T-helper 1 cell treated with Interleukin-12 subunit alpha and Interleukin-12 subunit beta and Interleukin-4 antibody, amounts not matched to agents 30 μg/mL and 1 μg/mL, for 36 hours (primary cell): Measurements from ENCODE around the gene PRSS23.

Experiments
- H3K27ac Mint-ChIP-seq: one replicate; pipeline ENCODE4 v1.8.0; 2021; ENCODE audit warnings: mild to moderate bottlenecking, mixed read lengths
- H3K27me3 Mint-ChIP-seq: one replicate; pipeline ENCODE4 v1.8.0; 2021; ENCODE audit warnings: low read depth, mixed read lengths
- H3K36me3 Mint-ChIP-seq: one replicate; pipeline ENCODE4 v1.8.0; 2021; ENCODE audit warnings: low read depth, mixed read lengths
- H3K4me1 Mint-ChIP-seq: one replicate; pipeline ENCODE4 v1.8.0; 2021; ENCODE audit warnings: low read depth, mixed read lengths
- H3K4me3 Mint-ChIP-seq: one replicate; pipeline ENCODE4 v1.8.0; 2021; ENCODE audit warnings: mild to moderate bottlenecking, moderate library complexity, mixed read lengths
- H3K9me3 Mint-ChIP-seq: one replicate; pipeline ENCODE4 v1.8.0; 2021; ENCODE audit warnings: mixed read lengths

Gene PRSS23

DNA sequence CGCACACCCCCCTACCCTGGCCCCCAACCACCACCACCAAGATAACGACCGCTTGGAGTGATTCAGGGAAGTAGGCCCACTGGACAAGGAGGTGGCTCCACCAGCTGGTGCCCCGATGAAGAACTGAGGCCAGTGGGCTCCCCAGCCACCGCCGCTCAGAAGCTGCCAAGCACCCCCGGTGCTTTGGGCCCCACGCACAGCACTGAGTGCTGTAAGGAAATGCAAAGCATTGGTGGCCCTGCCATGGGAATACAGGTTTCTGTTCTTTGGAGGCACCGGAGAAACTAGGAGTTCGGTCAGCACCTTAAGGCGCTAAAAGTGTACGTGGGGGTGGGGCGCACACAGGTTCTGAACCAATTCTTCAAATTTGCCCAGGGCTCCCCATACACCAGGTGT is 664 bp upstream of the PRSS23 start:
- Mint-ChIP-seq H3K27me3 (peaks cover 68% of the 10 kb centered on the region), H3K27ac (no peak overlapping the region), H3K4me3 (peak overlapping the region; percentile 71), H3K9me3 (no peaks in the 10 kb centered on the region), H3K36me3 (no peaks in the 10 kb centered on the region), H3K4me1 (peaks cover 28% of the 10 kb centered on the region)

DNA sequence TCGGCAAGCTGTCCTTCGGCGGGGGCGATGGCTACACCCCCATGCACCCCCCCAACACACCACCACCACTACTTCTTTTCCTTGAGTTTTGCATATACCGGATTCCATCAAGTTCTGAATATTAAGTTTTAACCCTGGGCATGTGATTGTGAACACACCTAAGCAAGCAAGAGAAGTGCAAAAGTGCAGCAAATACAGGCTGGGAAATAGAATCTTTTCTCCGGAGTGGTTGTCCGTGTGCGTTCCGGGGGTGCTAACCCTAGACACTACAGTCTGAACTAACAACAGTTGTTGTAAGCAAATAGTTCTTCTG is 574 bp downstream of the PRSS23 start:
- H3K4me1 Mint-ChIP-seq = peaks cover 36% of the 10 kb centered on the region
- H3K4me3 Mint-ChIP-seq = peak overlapping the region; percentile 78
- H3K9me3 Mint-ChIP-seq = no peaks in the 10 kb centered on the region
- H3K27me3 Mint-ChIP-seq = peaks cover 57% of the 10 kb centered on the region
- no peaks in the 10 kb centered on the region for H3K36me3 Mint-ChIP-seq
- no peak overlapping the region for H3K27ac Mint-ChIP-seq

DNA sequence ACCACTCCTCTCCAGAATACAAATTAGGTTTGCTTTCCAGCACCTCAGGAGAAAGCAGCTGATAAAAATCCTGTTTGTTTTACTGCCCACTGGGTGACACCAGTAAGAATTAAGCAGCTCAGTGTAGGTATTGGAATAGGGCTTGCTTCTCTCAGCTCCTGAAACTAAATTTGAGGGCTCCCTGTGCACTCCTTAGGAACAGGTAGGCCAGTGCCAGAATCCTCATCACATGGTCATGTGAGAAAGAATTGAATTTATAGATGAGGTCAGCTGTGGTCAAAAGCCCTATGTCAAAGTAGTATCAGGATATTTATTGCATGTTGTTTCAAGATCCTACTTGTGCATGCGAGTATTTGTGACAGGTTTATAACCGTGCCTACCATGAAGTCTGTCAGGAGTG is 1.0 kb downstream of the PRSS23 start:
- Mint-ChIP-seq H3K4me1 (peaks cover 41% of the 10 kb centered on the region), H3K4me3 (no peak overlapping the region), H3K27me3 (peaks cover 56% of the 10 kb centered on the region)

DNA sequence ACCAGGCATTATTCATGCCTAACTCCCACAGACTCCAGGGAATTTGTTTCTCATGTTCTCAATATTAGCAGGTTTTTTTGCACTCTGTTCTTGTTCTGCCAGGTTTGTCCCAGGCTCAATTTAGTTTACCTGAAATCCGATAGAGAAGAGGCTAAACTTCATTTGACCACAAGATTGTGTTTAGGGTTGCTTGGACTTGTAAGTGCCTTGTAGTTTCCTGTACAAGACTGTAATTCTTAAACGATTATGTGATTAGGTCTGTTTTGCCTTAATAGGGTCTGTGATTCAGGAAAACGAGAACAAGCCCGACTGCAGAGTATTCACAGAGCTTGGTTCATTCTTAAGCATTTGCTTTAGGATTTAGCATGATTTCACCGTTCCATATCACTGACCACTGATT is 1.8 kb downstream of the PRSS23 start:
- H3K27ac Mint-ChIP-seq = no peak overlapping the region

More for the DNA sequence above, 1.0 kb downstream of the PRSS23 start:
- Mint-ChIP-seq H3K9me3 (no peaks in the 10 kb centered on the region), H3K27ac (no peak overlapping the region), H3K36me3 (no peaks in the 10 kb centered on the region)

DNA sequence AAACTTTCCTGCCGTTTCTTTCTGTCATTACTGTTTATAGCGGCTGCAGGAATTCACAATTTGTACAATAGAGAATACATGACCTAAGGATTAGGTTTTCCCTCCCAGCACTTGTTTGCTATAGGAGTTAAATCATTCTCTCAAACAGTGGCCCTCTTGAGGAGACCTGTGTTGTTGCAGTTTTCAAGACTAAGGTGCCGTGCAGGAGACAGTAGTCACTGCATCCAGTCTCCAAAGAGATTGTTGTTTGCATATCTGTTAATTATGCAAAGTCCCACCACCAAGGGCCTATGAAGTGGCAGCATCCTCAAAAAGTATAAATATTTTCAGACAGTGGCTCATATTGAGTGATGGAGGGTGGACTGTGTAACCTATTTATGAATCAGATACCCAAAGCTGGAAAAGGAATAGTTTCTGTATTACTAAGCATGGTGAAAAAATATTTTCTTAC is 2.3 kb downstream of the PRSS23 start:
- no peak overlapping the region for H3K4me3 Mint-ChIP-seq
- H3K9me3 Mint-ChIP-seq = no peaks in the 10 kb centered on the region
- H3K27me3 Mint-ChIP-seq = peaks cover 51% of the 10 kb centered on the region
- peaks cover 53% of the 10 kb centered on the region for H3K4me1 Mint-ChIP-seq
- no peak overlapping the region for H3K27ac Mint-ChIP-seq
- H3K36me3 Mint-ChIP-seq = peaks cover 5% of the 10 kb centered on the region

More for the DNA sequence above, 1.8 kb downstream of the PRSS23 start:
- Mint-ChIP-seq H3K36me3 (peaks cover 2% of the 10 kb centered on the region), H3K4me3 (peak overlapping the region; percentile 14), H3K4me1 (peaks cover 49% of the 10 kb centered on the region), H3K27me3 (peaks cover 49% of the 10 kb centered on the region), H3K9me3 (no peaks in the 10 kb centered on the region)

DNA sequence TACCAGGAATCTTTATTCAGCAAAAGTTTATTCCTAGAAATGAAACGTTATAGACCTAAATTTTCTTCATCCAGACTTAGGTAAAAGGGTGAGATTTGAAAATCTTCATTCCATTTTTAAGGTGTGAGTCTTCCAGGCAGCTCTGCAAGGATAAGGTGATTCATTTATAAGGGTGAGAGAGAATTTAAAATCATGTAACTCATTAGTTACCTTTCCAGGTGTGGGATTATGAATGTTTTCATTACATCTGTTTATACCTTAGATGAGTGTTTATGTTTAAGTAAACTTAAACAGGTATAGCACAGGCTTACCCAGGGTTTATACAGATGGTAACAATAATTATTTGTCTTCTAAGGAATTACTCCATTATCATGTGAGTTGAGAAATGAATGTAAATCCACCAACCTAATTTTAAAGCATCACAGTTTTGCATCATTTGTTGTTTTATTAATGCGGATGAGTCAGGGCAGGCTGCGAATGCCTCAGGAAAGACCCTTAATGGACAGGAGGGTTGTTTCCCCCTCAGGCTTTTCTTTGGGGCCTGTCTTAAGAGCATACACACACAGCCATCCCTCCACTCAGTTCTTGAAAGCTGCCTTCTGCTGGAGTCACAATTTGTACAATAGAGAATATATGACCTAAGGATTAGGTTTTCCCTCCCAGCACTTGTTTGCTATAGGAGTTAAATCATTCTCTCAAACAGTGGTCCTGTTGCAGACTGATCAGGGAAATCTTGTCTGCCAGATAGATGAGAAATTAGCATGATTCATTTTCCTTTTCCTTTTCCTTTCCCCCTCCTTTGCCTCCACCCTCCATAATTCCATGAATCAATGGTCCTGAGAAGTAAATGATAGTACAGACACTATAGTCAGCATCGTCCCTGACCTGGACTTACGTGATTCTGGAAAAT is 3.0 kb downstream of the PRSS23 start:
- peaks cover 9% of the 10 kb centered on the region for H3K36me3 Mint-ChIP-seq
- H3K27me3 Mint-ChIP-seq = peaks cover 45% of the 10 kb centered on the region
- peak overlapping the region; percentile 39 for H3K27ac Mint-ChIP-seq
- no peaks in the 10 kb centered on the region for H3K9me3 Mint-ChIP-seq
- no peak overlapping the region for H3K4me3 Mint-ChIP-seq
- H3K4me1 Mint-ChIP-seq = peaks cover 53% of the 10 kb centered on the region

DNA sequence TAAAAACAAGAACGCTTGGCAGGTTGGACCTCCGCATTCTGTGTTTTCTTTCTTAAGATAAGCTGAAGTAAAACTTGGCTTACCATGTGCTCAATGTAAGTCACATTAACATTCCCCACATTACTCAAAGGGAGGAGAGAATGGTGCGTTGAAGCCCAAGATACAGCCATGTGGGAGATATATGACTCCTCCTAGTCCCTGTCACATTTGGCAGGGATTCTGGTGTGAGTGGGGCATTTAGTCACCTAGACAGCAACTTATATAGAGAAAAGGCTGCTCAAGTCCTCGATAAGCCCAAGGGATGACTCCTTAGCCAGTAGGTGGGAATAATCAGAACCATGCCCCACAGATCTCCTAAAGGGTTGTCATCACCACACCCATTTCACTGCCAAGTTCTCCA is 4.6 kb downstream of the PRSS23 start:
- peak overlapping the region; percentile 84 for H3K27ac Mint-ChIP-seq

DNA sequence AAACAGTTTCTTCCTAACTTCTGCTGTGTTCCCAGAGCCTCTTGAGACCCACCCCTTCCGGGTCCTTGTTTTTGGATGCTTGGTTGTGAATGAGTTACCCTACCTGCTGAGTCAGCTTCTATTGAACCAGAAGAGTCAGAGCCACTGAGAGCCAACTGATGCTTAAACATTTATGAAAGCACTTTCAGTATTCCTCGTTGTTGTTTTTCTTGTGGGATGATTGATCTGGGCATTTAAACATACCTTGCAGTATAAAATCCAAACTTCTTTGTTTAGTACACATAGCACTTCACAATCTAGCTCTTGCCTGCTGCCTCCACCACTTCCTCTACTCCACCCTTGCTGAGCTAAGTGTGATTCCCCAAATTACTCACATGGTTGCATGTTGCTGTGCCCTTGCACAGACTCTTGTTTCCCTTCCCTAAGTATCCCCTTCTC is 5.5 kb downstream of the PRSS23 start:
- H3K27ac Mint-ChIP-seq = peak overlapping the region; percentile 84
- peaks cover 11% of the 10 kb centered on the region for H3K36me3 Mint-ChIP-seq
- peak overlapping the region; percentile 67 for H3K4me3 Mint-ChIP-seq
- peaks cover 51% of the 10 kb centered on the region for H3K4me1 Mint-ChIP-seq
- peaks cover 27% of the 10 kb centered on the region for H3K27me3 Mint-ChIP-seq
- no peaks in the 10 kb centered on the region for H3K9me3 Mint-ChIP-seq

More for the DNA sequence above, 4.6 kb downstream of the PRSS23 start:
- H3K4me1 Mint-ChIP-seq = peaks cover 53% of the 10 kb centered on the region
- H3K4me3 Mint-ChIP-seq = no peak overlapping the region
- no peaks in the 10 kb centered on the region for H3K9me3 Mint-ChIP-seq
- peaks cover 11% of the 10 kb centered on the region for H3K36me3 Mint-ChIP-seq
- peaks cover 30% of the 10 kb centered on the region for H3K27me3 Mint-ChIP-seq

DNA sequence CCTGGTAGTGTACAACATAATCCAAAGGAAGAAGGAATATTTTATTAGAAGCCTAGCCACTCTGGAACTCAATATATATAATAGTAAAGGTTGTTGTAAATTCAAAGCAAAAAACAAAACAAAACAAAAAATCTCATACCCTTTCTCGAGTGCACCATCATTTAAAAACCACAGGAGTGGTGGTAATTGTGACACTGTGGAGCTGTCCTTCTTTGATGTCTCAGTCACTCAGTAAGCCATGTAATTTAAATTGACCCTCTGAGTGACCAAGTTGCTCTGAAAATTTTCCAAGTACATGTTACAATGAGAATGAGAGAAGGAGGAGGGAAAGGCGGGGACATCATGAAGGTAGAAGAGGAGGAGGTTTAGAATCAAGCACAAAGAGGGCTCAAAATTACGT is 6.6 kb downstream of the PRSS23 start:
- H3K9me3 Mint-ChIP-seq = no peaks in the 10 kb centered on the region
- H3K4me1 Mint-ChIP-seq = peaks cover 43% of the 10 kb centered on the region
- peaks cover 15% of the 10 kb centered on the region for H3K36me3 Mint-ChIP-seq
- no peak overlapping the region for H3K4me3 Mint-ChIP-seq
- peak overlapping the region; percentile 84 for H3K27ac Mint-ChIP-seq
- peaks cover 25% of the 10 kb centered on the region for H3K27me3 Mint-ChIP-seq

DNA sequence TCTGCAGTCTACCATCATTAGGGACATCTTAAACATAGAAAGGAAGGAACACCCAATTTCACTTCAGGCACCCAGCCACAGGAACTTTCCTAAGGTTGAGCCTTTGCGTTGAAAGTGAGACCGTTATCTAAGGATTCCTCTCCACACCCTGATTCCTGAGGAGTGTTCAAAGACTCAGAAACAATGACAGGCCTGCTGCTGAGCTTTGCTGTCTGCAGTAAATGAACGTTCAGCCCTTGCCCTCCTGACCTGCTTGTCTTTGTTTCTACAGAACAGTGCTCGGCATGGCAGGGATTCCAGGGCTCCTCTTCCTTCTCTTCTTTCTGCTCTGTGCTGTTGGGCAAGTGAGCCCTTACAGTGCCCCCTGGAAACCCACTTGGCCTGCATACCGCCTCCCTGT is 7.0 kb downstream of the PRSS23 start:
- peak overlapping the region; percentile 33 for H3K27ac Mint-ChIP-seq
- peaks cover 15% of the 10 kb centered on the region for H3K36me3 Mint-ChIP-seq
- peaks cover 24% of the 10 kb centered on the region for H3K27me3 Mint-ChIP-seq
- peaks cover 40% of the 10 kb centered on the region for H3K4me1 Mint-ChIP-seq
- no peaks in the 10 kb centered on the region for H3K9me3 Mint-ChIP-seq
- H3K4me3 Mint-ChIP-seq = no peak overlapping the region

DNA sequence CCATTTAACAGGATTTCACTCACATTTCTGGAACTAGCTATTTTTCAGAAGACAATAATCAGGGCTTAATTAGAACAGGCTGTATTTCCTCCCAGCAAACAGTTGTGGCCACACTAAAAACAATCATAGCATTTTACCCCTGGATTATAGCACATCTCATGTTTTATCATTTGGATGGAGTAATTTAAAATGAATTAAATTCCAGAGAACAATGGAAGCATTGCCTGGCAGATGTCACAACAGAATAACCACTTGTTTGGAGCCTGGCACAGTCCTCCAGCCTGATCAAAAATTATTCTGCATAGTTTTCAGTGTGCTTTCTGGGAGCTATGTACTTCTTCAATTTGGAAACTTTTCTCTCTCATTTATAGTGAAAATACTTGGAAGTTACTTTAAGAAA is 9.2 kb downstream of the PRSS23 start:
- Mint-ChIP-seq H3K27me3 (peaks cover 24% of the 10 kb centered on the region), H3K4me1 (peaks cover 38% of the 10 kb centered on the region), H3K27ac (no peak overlapping the region), H3K36me3 (peaks cover 17% of the 10 kb centered on the region), H3K4me3 (no peak overlapping the region), H3K9me3 (no peaks in the 10 kb centered on the region)

DNA sequence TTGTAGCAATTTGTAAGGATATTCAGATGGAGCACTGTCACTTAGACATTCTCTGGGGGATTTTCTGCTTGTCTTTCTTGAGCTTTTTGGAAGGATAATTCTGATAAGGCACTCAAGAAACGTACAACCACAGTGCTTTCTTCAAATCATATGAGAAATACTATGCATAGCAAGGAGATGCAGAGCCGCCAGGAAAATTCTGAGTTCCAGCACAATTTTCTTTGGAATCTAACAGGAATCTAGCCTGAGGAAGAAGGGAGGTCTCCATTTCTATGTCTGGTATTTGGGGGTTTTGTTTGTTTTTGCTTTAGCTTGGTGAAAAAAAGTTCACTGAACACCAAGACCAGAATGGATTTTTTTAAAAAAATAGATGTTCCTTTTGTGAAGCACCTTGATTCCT is 9.9 kb downstream of the PRSS23 start:
- Mint-ChIP-seq H3K27ac (no peak overlapping the region), H3K27me3 (peaks cover 31% of the 10 kb centered on the region), H3K4me3 (no peak overlapping the region), H3K9me3 (no peaks in the 10 kb centered on the region), H3K36me3 (peaks cover 17% of the 10 kb centered on the region), H3K4me1 (peaks cover 32% of the 10 kb centered on the region)

DNA sequence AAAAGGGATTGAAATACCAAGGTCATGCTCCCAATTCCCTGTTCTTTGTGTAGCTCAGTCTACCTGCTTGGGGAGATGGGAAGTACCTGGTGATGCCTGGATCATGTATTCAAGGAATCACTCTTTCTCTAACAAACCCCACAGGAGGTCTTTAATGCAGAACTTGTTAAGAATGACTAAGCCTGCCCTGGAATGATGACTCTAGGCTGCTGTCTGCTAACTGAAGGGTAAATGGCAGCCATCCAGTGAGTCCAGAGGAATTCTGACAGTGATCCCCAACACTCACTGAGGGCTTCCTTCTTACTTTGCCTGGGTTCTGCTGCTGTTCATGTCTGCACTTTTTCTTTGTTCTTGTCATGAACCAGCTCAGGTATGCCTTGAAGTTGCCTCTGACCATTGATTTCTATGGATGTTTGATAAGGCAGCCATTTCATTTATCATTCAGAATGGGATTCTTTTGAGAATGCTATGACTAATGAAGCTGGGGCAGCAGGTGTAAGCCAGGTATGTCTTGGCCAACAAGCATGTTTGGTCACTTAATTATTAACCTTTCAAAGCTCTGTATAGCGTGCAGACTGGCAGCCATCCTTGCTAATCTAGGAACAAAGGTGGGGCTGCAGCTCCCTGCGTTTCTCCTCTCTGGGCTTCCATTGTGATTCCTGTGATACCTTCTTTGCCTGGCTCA is 11.4 kb downstream of the PRSS23 start:
- Mint-ChIP-seq H3K4me1 (peaks cover 22% of the 10 kb centered on the region), H3K36me3 (peaks cover 17% of the 10 kb centered on the region), H3K27me3 (peaks cover 46% of the 10 kb centered on the region), H3K9me3 (no peaks in the 10 kb centered on the region), H3K4me3 (no peak overlapping the region), H3K27ac (no peak overlapping the region)

DNA sequence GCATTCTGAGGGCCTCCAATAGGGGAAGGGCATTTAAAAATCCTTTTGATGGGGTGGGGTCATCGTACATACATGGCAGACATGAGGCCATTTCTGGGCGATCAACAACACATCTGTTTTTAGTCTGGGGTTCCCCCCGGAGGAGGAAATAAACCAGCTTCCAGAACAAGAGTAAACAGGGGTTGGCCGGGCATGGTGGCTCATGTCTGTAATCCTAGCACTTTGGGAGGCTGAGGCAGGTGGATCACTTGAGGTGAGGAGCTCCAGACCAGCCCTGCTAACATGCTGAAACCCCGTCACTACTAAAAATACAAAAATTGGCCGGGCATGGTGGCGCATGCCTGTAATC is 12.0 kb downstream of the PRSS23 start:
- peaks cover 18% of the 10 kb centered on the region for H3K4me1 Mint-ChIP-seq
- H3K36me3 Mint-ChIP-seq = peaks cover 15% of the 10 kb centered on the region
- H3K9me3 Mint-ChIP-seq = no peaks in the 10 kb centered on the region
- no peak overlapping the region for H3K4me3 Mint-ChIP-seq
- H3K27me3 Mint-ChIP-seq = peaks cover 51% of the 10 kb centered on the region
- H3K27ac Mint-ChIP-seq = no peak overlapping the region

DNA sequence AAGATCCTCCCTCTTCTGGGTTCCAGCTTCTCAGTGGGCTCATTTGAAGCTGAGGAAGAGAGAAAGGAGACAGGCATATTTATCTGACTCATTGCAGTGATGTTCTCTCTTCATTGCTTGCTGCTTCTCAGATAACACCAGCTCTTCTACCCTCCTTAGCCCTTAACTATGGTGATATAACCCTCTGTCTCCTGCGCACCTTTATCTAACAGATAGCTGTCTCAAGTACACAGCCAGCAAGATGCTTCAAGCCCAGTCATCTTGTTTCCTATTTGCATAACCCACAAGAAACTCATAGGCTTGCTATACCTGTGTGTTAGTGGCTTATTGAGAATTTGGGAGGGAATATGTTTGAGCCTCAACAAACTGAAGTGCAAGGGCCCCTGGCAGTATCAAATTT is 12.6 kb downstream of the PRSS23 start:
- no peaks in the 10 kb centered on the region for H3K9me3 Mint-ChIP-seq
- peaks cover 55% of the 10 kb centered on the region for H3K27me3 Mint-ChIP-seq
- peaks cover 9% of the 10 kb centered on the region for H3K36me3 Mint-ChIP-seq
- H3K4me1 Mint-ChIP-seq = peaks cover 14% of the 10 kb centered on the region
- no peak overlapping the region for H3K4me3 Mint-ChIP-seq
- H3K27ac Mint-ChIP-seq = no peak overlapping the region
